GM12878 (cell line): ENCODE results near the gene AFF1. TPM values are rescaled to one million over a fixed set of nuclear protein-coding genes. Genes with fewer than 3 reads are reported as not detected.

Experiments used
- ATAC-seq: fragments of 200-7000 bp; cut with Tn5 transposase; 3 replicates; pipeline ENCODE4 v1.9.1; 2020; ENCODE audit warnings: mild to moderate bottlenecking, moderate library complexity
- BruUV-seq: library from RNA; stranded (reverse); fragments of 400-500 nt; replicated peaks from 2 replicates; lab custom pipeline; 2021; lab: Mats Ljungman, UMichigan
- CTCF ChIA-PET: fragments of 300-600 bp; sonication (Branson Sonifier 250); formaldehyde crosslinking; extraction: SDS; loops from one replicate; lab custom pipeline; 2021; ENCODE audit warnings: inconsistent platforms; lab: Yijun Ruan, JAX
- POLR2A ChIA-PET: fragments of 350-600 bp; formaldehyde crosslinking; extraction: SDS; loops from one replicate; lab custom pipeline; 2021; ENCODE audit warnings: inconsistent platforms; lab: Charles Lee
- RAD21 ChIA-PET: fragments of 300-600 bp; sonication (Branson Sonifier 250); formaldehyde crosslinking; loops from one replicate; lab custom pipeline; 2023; ENCODE audit warnings: antibody characterized with exemption; ENCODE audit not compliant: unreplicated experiment; lab: Charles Lee
- SMC1A ChIA-PET: fragments of 300-600 bp; sonication (Branson Sonifier 250); formaldehyde crosslinking; loops from one replicate; lab custom pipeline; 2023; ENCODE audit not compliant: unreplicated experiment, uncharacterized antibody; lab: Charles Lee
- DNase-seq: peaks from one replicate; pipeline ENCODE4 v3.0.0-alpha.2; 2011; ENCODE audit warnings: low read depth, low spot score
- FAIRE-seq: peaks from 3 replicates; lab custom pipeline; 2011; peaks lifted over from hg19 to GRCh38; lab: Jason Lieb, UNC
- H2AFZ ChIP-seq: 2 replicates; pipeline ENCODE4 v1.6.0; 2011; ENCODE audit warnings: low read depth, low read length, control low read depth; ENCODE audit not compliant: control insufficient read depth
- H3K27ac ChIP-seq: 2 replicates; pipeline ENCODE4 v1.5.1; 2011; ENCODE audit warnings: control low read depth; ENCODE audit not compliant: control insufficient read depth, insufficient read depth
- H3K27me3 ChIP-seq, 2 experiments: replicated peaks in 1 of 2; 2 replicates each; pipeline versions ENCODE4 v1.6.0 to v1.6.1; 2011; ENCODE audit warnings: low read length in 1 of 2; ENCODE audit not compliant: control insufficient read depth in 2 of 2, insufficient read depth in 2 of 2
- H3K36me3 ChIP-seq, 2 experiments: 2 replicates each; pipeline ENCODE4 v1.5.1; 2011; ENCODE audit warnings: low read length in 1 of 2; ENCODE audit not compliant: control insufficient read depth in 2 of 2, insufficient read depth in 2 of 2
- H3K4me1 ChIP-seq: 2 replicates; pipeline ENCODE4 v1.6.1; 2011; ENCODE audit warnings: mild to moderate bottlenecking, low read length, moderate library complexity, mixed read lengths; ENCODE audit not compliant: control insufficient read depth, insufficient read depth
- H3K4me2 ChIP-seq: 2 replicates; pipeline ENCODE4 v1.6.0; 2011; ENCODE audit warnings: control low read depth; ENCODE audit not compliant: control insufficient read depth, insufficient read depth
- H3K4me3 ChIP-seq: fragments of 200-600 bp; sonication (generic); 2 replicates; pipeline ENCODE4 v1.5.1; 2016
- H3K79me2 ChIP-seq: 2 replicates; pipeline ENCODE4 v1.6.0; 2011; ENCODE audit warnings: low read length; ENCODE audit not compliant: control insufficient read depth, insufficient read depth
- H3K9ac ChIP-seq: 2 replicates; pipeline ENCODE4 v1.8.0; 2011; ENCODE audit warnings: low read length, control low read depth, mixed read lengths; ENCODE audit not compliant: control insufficient read depth, insufficient read depth
- H3K9me3 ChIP-seq: replicated peaks from 3 replicates; pipeline ENCODE4 v1.5.1; 2011; ENCODE audit warnings: mild to moderate bottlenecking, low read length; ENCODE audit not compliant: control insufficient read depth, insufficient read depth
- H4K20me1 ChIP-seq: 2 replicates; pipeline ENCODE4 v1.6.0; 2011; ENCODE audit not compliant: control insufficient read depth, insufficient read depth
- EED ChIP-seq: sonication (generic); IDR thresholded peaks from 2 replicates; pipeline ENCODE4 v1.6.1; 2016; ENCODE audit warnings: antibody characterized with exemption, low read depth
- EZH2 ChIP-seq: IDR thresholded peaks from 2 replicates; pipeline ENCODE4 v1.6.1; 2012; ENCODE audit warnings: low read depth, mild to moderate bottlenecking, control low read depth, inconsistent platforms, low read length, borderline replicate concordance; ENCODE audit not compliant: control insufficient read depth
- HDAC2 ChIP-seq: fragments of 200-600 bp; sonication (generic); IDR thresholded peaks from 2 replicates; pipeline ENCODE4 v1.6.1; 2017
- IRF3 ChIP-seq: fragments of 450-650 bp; IDR thresholded peaks from 2 replicates; pipeline ENCODE4 v1.6.1; 2014; ENCODE audit warnings: mild to moderate bottlenecking
- PAX8 ChIP-seq: fragments of 450-650 bp; IDR thresholded peaks from 2 replicates; pipeline ENCODE4 v1.6.1; 2017; ENCODE audit warnings: mild to moderate bottlenecking, moderate library complexity
- SKIL ChIP-seq: fragments of 450-650 bp; IDR thresholded peaks from 2 replicates; pipeline ENCODE4 v1.6.1; 2017; ENCODE audit warnings: mild to moderate bottlenecking, low read depth, inconsistent platforms; ENCODE audit not compliant: poor library complexity, severe bottlenecking
- STAT1 ChIP-seq: fragments of 450-650 bp; conservative IDR thresholded peaks from 2 replicates; pipeline ENCODE4 v1.6.1; 2014; ENCODE audit warnings: antibody characterized with exemption, mild to moderate bottlenecking
- TCF12 ChIP-seq: IDR thresholded peaks from 2 replicates; pipeline ENCODE4 v1.6.1; 2011; ENCODE audit warnings: low read depth, mild to moderate bottlenecking, low read length
- ZBED1 ChIP-seq: IDR thresholded peaks from 2 replicates; pipeline ENCODE4 v1.6.1; 2016; ENCODE audit warnings: borderline replicate concordance
- WGBS: methylation state at CpG from one replicate; pipeline ENCODE4 v1.1.6; 2016; ENCODE audit warnings: low lambda C conversion rate; ENCODE audit not compliant: insufficient replicate concordance, insufficient coverage; ENCODE audit errors: missing lambda C conversion rate; 5-methylcytosine and 5-hydroxymethylcytosine counted together
- in situ Hi-C: fragments of 300-500 bp; cut with MboI; formaldehyde crosslinking; loops from 9 replicates; pipeline ENCODE4 v1.14.3; 2018; ENCODE audit warnings: mixed read lengths
- intact Hi-C: fragments of 100-400 bp; cut with micrococcal nuclease; formaldehyde crosslinking; loops from one replicate; pipeline ENCODE4 v1.14.2; 2022; ENCODE audit not compliant: unreplicated experiment
- polyA plus RNA-seq, 11 experiments: library from polyadenylated mRNA; depleted of rRNA in 4 of 11; unstranded in 6 of 11; stranded (reverse) in 5 of 11; fragments of >200 nt; fragmentation: Nextera tagmentation in 4 of 11; fragmentation: Illumina TruSeq in 1 of 11; extraction: Ambion mirVana in 4 of 11; extraction: Trizol in 1 of 11; gene quantifications; 1 replicate in 1 of 11; 2 replicates in 10 of 11; pipeline versions ENCODE4 v1.2.1 to v1.2.3, GENCODE V29; 2011 to 2016; ENCODE audit warnings: inconsistent platforms in 2 of 11, missing spikeins in 2 of 11, low read depth in 1 of 11
- total RNA-seq, 4 experiments: library from RNA; depleted of rRNA in 3 of 4; stranded (reverse); fragments of >200 nt in 3 of 4; fragmentation: Illumina TruSeq in 1 of 4; extraction: Trizol in 1 of 4; gene quantifications; 2 replicates each; pipeline versions ENCODE4 v1.2.1 to v1.2.3, GENCODE V29; 2013 to 2021

The AFF1 gene
- total and polyA plus RNA-seq, 10 of the 15 experiments (the other 5 are each of a cell fraction or from before 2014, with no cell fraction given): 3.5 to 56.1 (median 21.5) TPM

DNA sequence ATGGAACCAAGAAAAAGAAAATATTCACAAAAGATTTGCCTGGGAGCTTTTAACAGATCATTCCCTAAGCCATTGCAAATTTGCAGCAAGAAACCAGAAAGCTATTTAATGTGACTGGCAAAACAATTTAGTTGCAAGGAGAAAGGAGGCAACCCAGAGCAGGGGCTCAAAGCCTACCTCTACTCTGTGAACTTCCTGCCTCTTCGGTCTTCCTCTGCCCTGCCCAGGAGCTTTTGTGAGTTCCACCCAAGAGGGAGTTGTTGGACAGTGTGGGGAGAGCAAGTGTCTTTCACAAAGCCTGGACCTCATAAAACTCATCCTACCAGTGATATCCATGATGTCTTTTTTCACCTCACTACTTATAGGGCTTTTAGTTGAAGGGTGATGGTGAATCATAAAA, 107.4 kb downstream of the AFF1 start:
- ChIA-PET RAD21 (interaction anchor here (0.9 to 1.6 kb wide), 7 partner anchors 12 to 120 kb away, joined by 3 to 6 read pairs (median 3); partner anchors contain the start of gene AFF1), SMC1A (interaction anchor here (0.6 to 6.2 kb wide), 10 partner anchors 10 to 120 kb away, joined by 3 to 57 read pairs (median 8); no protein-coding TSS in a partner anchor), CTCF (interaction anchor here (1.3 to 2.8 kb wide), 4 partner anchors 12 to 51 kb away, joined by 3 to 10 read pairs (median 4); no protein-coding TSS in a partner anchor), POLR2A (interaction anchor here (0.6 to 1.9 kb wide), 3 partner anchors 10 to 120 kb away, joined by 3 to 8 read pairs (median 5); no protein-coding TSS in a partner anchor)
- intact Hi-C loops: loop anchor here (5.0 kb wide), 1 partner anchor 35 kb away; no protein-coding TSS in a partner anchor
- peak; percentile 12 for ATAC-seq
- Histone ChIP-seq H4K20me1 (no peaks in the 10 kb centered on the region), H3K27ac (peak overlapping the region; percentile 45), H3K27me3 (no peaks in the 10 kb centered on the region), H3K36me3 (peaks cover 4 to 17% of the 10 kb centered on the region in 2 experiments), H3K9ac (no peak overlapping the region), H3K79me2 (peaks cover 96% of the 10 kb centered on the region), H3K4me1 (peaks cover 38% of the 10 kb centered on the region), H3K4me3 (no peak overlapping the region), H3K4me2 (no peak overlapping the region), H2AFZ (no peak overlapping the region), H3K9me3 (no peaks in the 10 kb centered on the region)
- 86% methylated on average over 1 of the region's 1 CpG for WGBS
- in situ Hi-C loops: no loop called here
- FAIRE-seq: no peak
- no TSS peak for BruUV-seq
- TF ChIP-seq HDAC2: no peak
- TF ChIP-seq IRF3: no peak
- no peak for TF ChIP-seq EED
- no peak for TF ChIP-seq ZBED1
- no peak for TF ChIP-seq SKIL
- TF ChIP-seq TCF12: no peak
- TF ChIP-seq STAT1: no peak
- TF ChIP-seq EZH2: no peak
- TF ChIP-seq PAX8: no peak
- no peak for DNase-seq
